Spleen (tissue), 11 donors: ENCODE data around the gene MYO18A. TPM values are rescaled to one million over a fixed set of nuclear protein-coding genes. Genes with fewer than 3 reads are reported as not detected.
"Not testable (repeated sequence)": the region's sequence is repeated elsewhere in the genome, so short reads cannot be mapped to it uniquely, and the experiment has no call there.

Experiments used
- DNase-seq: peaks from one replicate; pipeline ENCODE4 v3.0.0-alpha.2; 2020
- H3K27ac ChIP-seq, 8 donors: fragments of 200-600 bp; sonication (generic) in 7 of 8; 1 replicate in 4 of 8; 2 replicates in 4 of 8; pipeline versions ENCODE4 v1.5.0 to v1.8.0; 2016 to 2021; ENCODE audit warnings: inconsistent platforms in 4 of 8, mild to moderate bottlenecking in 4 of 8, moderate library complexity in 1 of 8
- H3K27me3 ChIP-seq, 7 donors: fragments of 200-600 bp; sonication (generic) in 6 of 7; replicated peaks in 1 of 7; 1 replicate in 4 of 7; 2 replicates in 3 of 7; pipeline versions ENCODE4 v1.5.0 to v1.8.0; 2016 to 2021; ENCODE audit warnings: inconsistent platforms in 3 of 7, mild to moderate bottlenecking in 1 of 7
- H3K36me3 ChIP-seq, 6 donors: fragments of 200-600 bp; sonication (generic) in 5 of 6; 1 replicate in 4 of 6; 2 replicates in 2 of 6; pipeline versions ENCODE4 v1.5.0 to v1.8.0; 2016 to 2021; ENCODE audit warnings: inconsistent platforms in 2 of 6
- H3K4me1 ChIP-seq, 6 donors: fragments of 200-600 bp; sonication (generic) in 5 of 6; 1 replicate in 3 of 6; 2 replicates in 3 of 6; pipeline versions ENCODE4 v1.5.0 to v1.8.0; 2016 to 2021; ENCODE audit warnings: inconsistent platforms in 3 of 6
- H3K4me3 ChIP-seq, 8 donors: fragments of 200-600 bp; sonication (generic) in 7 of 8; 1 replicate in 4 of 8; 2 replicates in 4 of 8; pipeline versions ENCODE4 v1.5.0 to v1.8.0; 2016 to 2021; ENCODE audit warnings: inconsistent platforms in 4 of 8, mild to moderate bottlenecking in 4 of 8, moderate library complexity in 2 of 8
- H3K9me3 ChIP-seq, 8 donors: fragments of 200-600 bp; sonication (generic) in 7 of 8; 1 replicate in 4 of 8; 2 replicates in 4 of 8; pipeline versions ENCODE4 v1.5.0 to v1.8.0; 2016 to 2021; ENCODE audit warnings: inconsistent platforms in 4 of 8
- POLR2A ChIP-seq, 3 donors: fragments of 450-650 bp; IDR thresholded peaks; one replicate each; pipeline ENCODE4 v1.5.1; 2017; ENCODE audit warnings: antibody characterized with exemption in 3 of 3, mild to moderate bottlenecking in 1 of 3
- POLR2AphosphoS5 ChIP-seq, 3 donors: sonication (generic); formaldehyde crosslinking; IDR thresholded peaks; one replicate each; pipeline ENCODE4 v1.5.1; 2017; ENCODE audit warnings: antibody characterized with exemption in 3 of 3
- WGBS, 5 donors: extraction: QIAGEN DNeasy Blood & Tissue Kit in 3 of 5; methylation state at CpG; one replicate each; pipeline versions ENCODE4 v1.1.5 to v1.1.7; 2013 to 2018; 5-methylcytosine and 5-hydroxymethylcytosine counted together
- intact Hi-C: fragments of 100-400 bp; cut with DNase I; formaldehyde crosslinking; loops from one replicate; pipeline ENCODE4 v1.15.0; 2023; ENCODE audit warnings: low total_unique reads
- polyA plus RNA-seq, 3 donors: library from polyadenylated mRNA; stranded (reverse); fragments of 200-250 nt; gene quantifications; one replicate each; pipeline ENCODE4 v1.2.1, GENCODE V29; 2013
- total RNA-seq, 7 donors: library from RNA; depleted of rRNA in 3 of 7; stranded (reverse); fragments of >200 nt in 3 of 7; fragmentation: NEBNext Ultra II Directional in 4 of 7; extraction: Animal tissue kit (Norgen Biotek cat#: 25700) in 4 of 7; gene quantifications; one replicate each; pipeline versions ENCODE4 v1.1.0 to v1.2.1, GENCODE V29; 2016 to 2021
- TF ChIP-seq, protein P1 (sequence below), 11 experiments: fragments of 200-600 bp in 7 of 11; fragments of 450-650 bp in 4 of 11; sonication (generic) in 4 of 11; IDR thresholded peaks in 8 of 11; conservative IDR thresholded peaks in 3 of 11; 1 replicate in 7 of 11; 2 replicates in 4 of 11; pipeline versions ENCODE4 v1.4.0 to v1.8.0; 2016 to 2021; ENCODE audit warnings: antibody characterized with exemption in 11 of 11, inconsistent platforms in 4 of 11, mild to moderate bottlenecking in 1 of 11
- donor health status: healthy with polysubstance abuse.
- donor health status: DM: no; HTN: no; CAD: no; lungs with moderate emphysema.
- donor health status: DM: no; HTN: no; CAD: no.
- donor health status: Bipolar disorder and iron deficiency.
- donor health status: healthy.
- donor health status: DM: no; HTN: no; CAD: no.
- donor health status: DM: yes; HTN: yes; CAD: no.

MYO18A gene
- total and polyA plus RNA-seq, 10 donors = 24.2 to 114 (median 68.0) TPM

DNA sequence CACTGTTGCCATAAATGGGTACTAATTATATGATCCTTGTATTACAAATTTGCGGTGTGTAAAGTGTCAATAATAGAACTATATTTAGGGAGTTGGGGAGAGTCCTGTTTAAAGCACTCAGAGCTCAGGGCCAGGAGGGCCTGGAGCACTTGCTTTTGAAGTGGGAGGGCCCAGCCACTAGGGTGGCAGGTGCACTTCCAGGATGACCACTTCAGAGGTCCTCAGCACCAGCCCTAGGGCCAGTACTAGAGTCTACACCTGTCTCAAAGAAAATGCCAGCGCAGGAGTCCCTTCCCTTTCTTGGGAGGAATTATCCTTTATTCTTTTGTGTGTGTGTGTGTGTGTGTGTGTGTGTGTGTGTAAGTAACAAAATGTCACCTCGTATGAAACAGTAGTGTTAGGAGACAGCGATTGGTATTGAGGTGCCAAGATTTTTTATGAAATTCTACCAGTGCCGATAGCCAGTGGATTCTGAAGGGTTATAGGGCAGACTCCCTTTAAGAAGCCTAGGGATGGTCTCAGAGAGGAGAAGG, 31.9 kb downstream of the MYO18A start:
- TF ChIP-seq POLR2A (IDR thresholded peaks at IDR 0.05) (no peak), POLR2AphosphoS5 (IDR thresholded peaks at IDR 0.05) (no peak)
- TF ChIP-seq, protein P1, sequence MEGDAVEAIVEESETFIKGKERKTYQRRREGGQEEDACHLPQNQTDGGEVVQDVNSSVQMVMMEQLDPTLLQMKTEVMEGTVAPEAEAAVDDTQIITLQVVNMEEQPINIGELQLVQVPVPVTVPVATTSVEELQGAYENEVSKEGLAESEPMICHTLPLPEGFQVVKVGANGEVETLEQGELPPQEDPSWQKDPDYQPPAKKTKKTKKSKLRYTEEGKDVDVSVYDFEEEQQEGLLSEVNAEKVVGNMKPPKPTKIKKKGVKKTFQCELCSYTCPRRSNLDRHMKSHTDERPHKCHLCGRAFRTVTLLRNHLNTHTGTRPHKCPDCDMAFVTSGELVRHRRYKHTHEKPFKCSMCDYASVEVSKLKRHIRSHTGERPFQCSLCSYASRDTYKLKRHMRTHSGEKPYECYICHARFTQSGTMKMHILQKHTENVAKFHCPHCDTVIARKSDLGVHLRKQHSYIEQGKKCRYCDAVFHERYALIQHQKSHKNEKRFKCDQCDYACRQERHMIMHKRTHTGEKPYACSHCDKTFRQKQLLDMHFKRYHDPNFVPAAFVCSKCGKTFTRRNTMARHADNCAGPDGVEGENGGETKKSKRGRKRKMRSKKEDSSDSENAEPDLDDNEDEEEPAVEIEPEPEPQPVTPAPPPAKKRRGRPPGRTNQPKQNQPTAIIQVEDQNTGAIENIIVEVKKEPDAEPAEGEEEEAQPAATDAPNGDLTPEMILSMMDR (IDR thresholded peaks at IDR 0.05 in 8 of 11, conservative IDR thresholded peaks at IDR 0.05 in 3 of 11) = no peak
- peak overlapping the region; percentile 67 to 88 (median 82) for H3K27ac ChIP-seq
- 34 to 43% (median 38%) methylated on average over 5 of the region's 5 CpGs for WGBS, 5 donors
- H3K36me3 ChIP-seq = no peaks in the 10 kb centered on the region
- H3K9me3 ChIP-seq = no peaks in the 10 kb centered on the region
- peaks cover 25 to 77% (median 56%) of the 10 kb centered on the region in 6 donors for H3K4me1 ChIP-seq
- no peak for DNase-seq
- peaks cover 0 to 3% (median 0%) of the 10 kb centered on the region in 7 donors for H3K27me3 ChIP-seq
- H3K4me3 ChIP-seq = peak overlapping the region in 7 of 8 donors; percentile 35 to 70 (median 43)
- intact Hi-C loops = loop anchor here (5.0 to 10.0 kb wide), 2 partner anchors 69 to 146 kb away; partner anchors contain the start of gene NUFIP2

DNA sequence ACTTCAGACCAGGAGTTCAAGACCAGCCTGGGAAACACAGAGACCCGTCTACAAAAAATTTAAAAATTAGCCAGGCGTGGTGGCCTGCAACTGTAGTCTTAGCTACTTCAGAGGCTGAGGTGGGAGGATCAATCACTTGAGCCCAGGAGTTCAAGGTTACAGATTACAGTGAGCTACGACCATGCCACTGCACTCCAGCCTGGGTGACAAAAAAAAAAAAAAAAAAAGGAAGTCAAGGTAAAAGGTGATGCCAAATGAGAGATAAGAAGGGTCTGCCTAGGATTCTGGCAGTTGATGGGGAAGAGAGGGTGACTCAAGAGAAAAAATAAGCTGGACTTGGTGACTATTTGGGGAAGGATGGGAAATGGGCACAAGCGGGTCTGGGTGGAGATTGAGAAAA, 32.5 kb downstream of the MYO18A start:
- TF ChIP-seq POLR2AphosphoS5 (IDR thresholded peaks at IDR 0.05) = no peak
- TF ChIP-seq, protein P1 (IDR thresholded peaks at IDR 0.05 in 8 of 11, conservative IDR thresholded peaks at IDR 0.05 in 3 of 11) = no peak
- no peak for TF ChIP-seq POLR2A (IDR thresholded peaks at IDR 0.05)
- Histone ChIP-seq H3K27me3 (peaks cover 0 to 3% (median 0%) of the 10 kb centered on the region in 7 donors), H3K36me3 (no peaks in the 10 kb centered on the region), H3K4me3 (no peak overlapping the region), H3K4me1 (peaks cover 25 to 81% (median 61%) of the 10 kb centered on the region in 6 donors), H3K27ac (peak overlapping the region in 3 of 8 donors; percentile 85 to 88 (median 87)), H3K9me3 (no peaks in the 10 kb centered on the region)
- intact Hi-C loops = loop anchor here (5.0 to 10.0 kb wide), 2 partner anchors 70 to 147 kb away; partner anchors contain the start of gene NUFIP2
- no peak for DNase-seq
- WGBS, 5 donors = 68 to 83% (median 78%) methylated on average over 4 of the region's 4 CpGs

DNA sequence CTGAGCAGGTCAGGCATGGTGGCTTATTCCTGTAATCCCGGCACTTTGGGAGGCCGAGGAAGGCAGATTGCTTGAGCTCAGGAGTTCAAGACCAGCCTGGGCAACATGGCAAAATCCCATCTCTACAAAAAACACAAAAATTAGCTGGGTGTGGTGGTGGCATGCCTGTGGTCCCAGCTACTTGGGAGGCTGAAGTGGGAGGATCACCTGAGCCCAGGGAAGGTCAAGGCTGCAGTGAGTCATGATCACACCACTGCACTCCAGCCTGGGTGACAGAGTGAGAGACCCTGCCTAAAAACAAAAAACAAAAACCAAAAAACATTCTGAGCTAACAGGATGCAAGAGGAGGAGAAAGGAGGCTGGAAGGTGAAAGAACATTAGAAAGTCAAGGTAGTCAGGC, 33.0 kb downstream of the MYO18A start:
- not testable (repeated sequence) for H3K27me3 ChIP-seq, H3K4me3 ChIP-seq, H3K9me3 ChIP-seq, DNase-seq, H3K36me3 ChIP-seq
- WGBS, 5 donors = 80 to 97% (median 89%) methylated on average over 2 of the region's 2 CpGs
- H3K27ac ChIP-seq = peak overlapping the region in 1 of 8 donors; percentile 78
- H3K4me1 ChIP-seq = peaks cover 27 to 86% (median 65%) of the 10 kb centered on the region in 6 donors
- intact Hi-C loops = loop anchor here (5.0 to 10.0 kb wide), 2 partner anchors 70 to 148 kb away; partner anchors contain the start of gene NUFIP2

DNA sequence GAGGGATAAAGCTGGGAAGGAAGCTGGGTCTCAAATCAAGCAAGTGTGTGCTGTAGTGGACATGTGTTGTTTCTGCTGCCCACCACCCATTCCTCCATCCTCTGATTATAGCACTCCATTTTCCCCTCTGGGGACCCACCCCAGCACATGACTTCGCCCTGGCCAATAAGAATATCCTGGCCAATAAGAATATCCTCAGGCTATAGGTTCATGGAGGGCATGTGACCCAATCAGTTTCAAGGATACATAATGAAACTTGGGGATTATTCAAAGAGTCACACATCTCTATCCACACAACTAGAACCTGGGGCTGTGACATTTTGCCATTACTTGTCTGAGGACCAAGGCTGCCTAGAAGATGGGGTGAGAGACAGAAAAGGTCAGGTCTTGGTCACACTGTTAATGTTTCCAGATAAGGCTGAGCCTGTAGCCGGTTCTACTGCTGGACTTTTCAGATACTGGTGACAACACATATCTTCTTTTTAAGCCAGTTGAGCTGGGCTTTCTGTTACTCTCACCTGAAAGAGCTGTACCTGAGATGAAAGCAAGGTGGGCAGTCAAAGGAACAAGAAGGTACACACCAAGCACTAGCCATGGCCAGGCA, 33.7 kb downstream of the MYO18A start:
- TF ChIP-seq POLR2A (IDR thresholded peaks at IDR 0.05) (no peak), POLR2AphosphoS5 (IDR thresholded peaks at IDR 0.05) (no peak)
- TF ChIP-seq, protein P1 (IDR thresholded peaks at IDR 0.05 in 8 of 11, conservative IDR thresholded peaks at IDR 0.05 in 3 of 11) = no peak
- WGBS, 5 donors = 85 to 98% (median 88%) methylated on average over 2 of the region's 2 CpGs
- no peaks in the 10 kb centered on the region for H3K36me3 ChIP-seq
- intact Hi-C loops = loop anchor here (5.0 to 10.0 kb wide), 2 partner anchors 71 to 148 kb away; partner anchors contain the start of gene NUFIP2
- peaks cover 32 to 93% (median 73%) of the 10 kb centered on the region in 6 donors for H3K4me1 ChIP-seq
- DNase-seq = no peak
- H3K4me3 ChIP-seq = no peak overlapping the region
- H3K9me3 ChIP-seq = no peaks in the 10 kb centered on the region
- H3K27me3 ChIP-seq = peaks cover 0 to 5% (median 0%) of the 10 kb centered on the region in 7 donors
- H3K27ac ChIP-seq = peak overlapping the region in 3 of 8 donors; percentile 64 to 78 (median 65)
